Dermis blood vessel endothelial cell (primary cell): ENCODE measurements around the gene PTPRD. TPM values are rescaled to one million over a fixed set of nuclear protein-coding genes. Genes with fewer than 3 reads are reported as not detected.
A peak's percentile ranks its signal among the peaks of the same experiment; 100 is the strongest.
"Not testable (repeated sequence)": the region's sequence is repeated elsewhere in the genome, so short reads cannot be mapped to it uniquely, and the experiment has no call there.

Experiments used
- DNase-seq: peaks from one replicate; pipeline ENCODE4 v3.0.0; 2010
- total RNA-seq: library from RNA; depleted of rRNA; stranded (reverse); fragments of >200 nt; gene quantifications from 2 replicates; pipeline ENCODE4 v1.2.3, GENCODE V29; 2014

PTPRD gene
- total RNA-seq, 1 donor from 2014 or later: 3.2 TPM

DNA sequence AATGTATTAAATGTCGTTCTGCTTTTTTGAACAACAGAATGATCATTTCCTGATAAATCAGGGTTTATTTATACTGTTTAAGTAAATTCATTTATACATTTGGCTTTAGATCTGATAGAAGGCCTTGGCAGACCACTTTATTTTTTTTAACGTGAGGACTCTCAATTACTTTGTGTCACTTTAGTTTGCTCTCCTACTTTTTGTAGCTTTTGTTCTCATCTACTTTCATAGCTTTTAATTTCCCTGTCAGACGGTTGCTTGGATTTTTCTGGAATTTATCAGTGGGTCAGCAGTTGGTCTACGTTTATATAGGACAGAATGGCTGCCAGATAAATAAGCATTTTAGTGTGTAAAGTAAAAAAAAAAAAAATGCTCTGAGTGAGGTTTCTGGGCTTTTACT is 1910.9 kb downstream of the PTPRD start:
- no peak for DNase-seq

DNA sequence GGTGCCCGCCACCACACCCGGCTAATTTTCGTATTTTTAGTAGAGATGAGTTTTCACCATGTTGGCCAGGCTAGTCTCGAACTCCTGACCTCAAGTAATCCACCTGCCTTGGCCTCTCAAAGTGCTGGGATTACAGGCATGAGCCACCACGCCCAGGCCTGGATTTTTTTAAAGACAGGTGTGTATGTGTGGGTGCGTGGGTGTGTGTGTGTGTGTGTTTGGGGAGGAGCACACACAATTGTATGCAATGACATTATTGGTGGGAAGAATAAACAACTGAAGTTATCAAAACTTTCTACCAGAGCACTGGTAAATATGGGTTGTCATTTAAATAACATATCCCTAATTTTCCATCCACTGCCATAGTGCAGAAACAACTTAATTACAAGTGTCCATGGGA is 1915.2 kb downstream of the PTPRD start:
- not testable (repeated sequence) for DNase-seq

- no peak for DNase-seq
Observed at GRCh38 chr9:8696516-8696915, 1916.3 kb downstream of the PTPRD start.

DNA sequence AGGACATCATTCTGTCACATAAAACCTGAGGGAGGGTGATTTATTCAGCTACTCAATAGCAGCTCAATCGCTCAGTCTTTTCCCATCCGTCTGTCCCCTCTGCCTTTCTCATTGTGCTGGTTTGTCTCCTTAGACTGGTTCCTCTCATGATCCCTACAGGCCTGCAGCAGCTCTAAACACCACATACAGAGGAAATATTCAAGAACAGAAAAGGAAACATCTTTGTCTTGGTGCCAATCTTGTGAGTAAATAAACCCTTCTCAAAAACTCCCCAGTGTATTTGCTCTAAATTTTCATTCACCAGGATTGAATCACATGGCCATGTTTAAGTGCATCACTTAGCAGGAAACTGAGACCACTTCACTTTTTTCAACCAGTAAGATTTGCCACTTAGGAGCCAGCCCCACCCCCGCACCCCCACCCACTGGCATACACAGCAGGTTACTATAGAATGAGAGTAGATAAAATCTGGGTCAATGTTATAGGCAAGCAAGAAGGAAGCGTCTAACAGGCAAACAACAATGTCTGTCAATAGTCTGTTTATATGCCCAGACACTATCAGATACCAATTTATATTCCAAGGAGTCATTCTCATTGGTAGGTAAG is 1917.7 kb downstream of the PTPRD start:
- no peak for DNase-seq

- no peak for DNase-seq
Observed at GRCh38 chr9:8693464-8693863, 1919.3 kb downstream of the PTPRD start.

DNA sequence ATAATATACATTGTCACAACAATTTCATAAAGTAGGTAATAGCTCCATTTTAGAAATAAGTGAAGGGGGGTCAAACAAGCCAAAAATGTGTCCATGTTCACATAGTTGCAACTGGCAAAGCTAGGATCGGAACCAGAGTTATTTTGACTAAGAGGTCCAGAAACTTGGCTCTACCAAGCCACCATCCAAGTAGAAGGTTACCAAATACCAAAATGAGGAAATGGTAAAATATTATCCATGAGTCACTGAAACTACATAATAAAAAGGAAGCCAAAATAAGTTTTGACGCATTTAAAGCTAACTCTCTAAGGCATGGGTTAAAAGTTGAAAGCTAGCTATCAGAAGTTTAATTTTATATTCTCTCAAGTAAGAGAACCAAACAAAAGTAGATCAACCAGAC is 1926.3 kb downstream of the PTPRD start:
- no peak for DNase-seq

DNA sequence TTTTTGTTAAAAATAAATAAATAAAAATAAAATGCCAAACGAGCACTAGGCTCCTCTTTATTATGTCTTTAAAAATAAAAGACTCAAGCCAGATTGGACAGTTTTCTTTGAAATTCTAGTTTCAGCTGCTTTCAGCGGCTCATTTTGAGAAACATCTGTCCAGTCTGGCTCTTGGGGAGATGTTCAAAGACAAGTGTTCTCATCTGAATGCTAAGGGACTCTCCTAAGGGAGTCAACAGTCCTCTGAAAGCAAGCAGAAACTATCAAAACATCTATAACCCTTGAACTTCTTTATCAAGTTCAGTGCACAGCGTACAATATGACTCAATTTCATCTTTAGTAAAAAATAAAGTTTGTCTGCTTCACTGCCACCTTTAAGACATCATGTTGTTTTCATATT is 1927.0 kb downstream of the PTPRD start:
- no peak for DNase-seq

DNA sequence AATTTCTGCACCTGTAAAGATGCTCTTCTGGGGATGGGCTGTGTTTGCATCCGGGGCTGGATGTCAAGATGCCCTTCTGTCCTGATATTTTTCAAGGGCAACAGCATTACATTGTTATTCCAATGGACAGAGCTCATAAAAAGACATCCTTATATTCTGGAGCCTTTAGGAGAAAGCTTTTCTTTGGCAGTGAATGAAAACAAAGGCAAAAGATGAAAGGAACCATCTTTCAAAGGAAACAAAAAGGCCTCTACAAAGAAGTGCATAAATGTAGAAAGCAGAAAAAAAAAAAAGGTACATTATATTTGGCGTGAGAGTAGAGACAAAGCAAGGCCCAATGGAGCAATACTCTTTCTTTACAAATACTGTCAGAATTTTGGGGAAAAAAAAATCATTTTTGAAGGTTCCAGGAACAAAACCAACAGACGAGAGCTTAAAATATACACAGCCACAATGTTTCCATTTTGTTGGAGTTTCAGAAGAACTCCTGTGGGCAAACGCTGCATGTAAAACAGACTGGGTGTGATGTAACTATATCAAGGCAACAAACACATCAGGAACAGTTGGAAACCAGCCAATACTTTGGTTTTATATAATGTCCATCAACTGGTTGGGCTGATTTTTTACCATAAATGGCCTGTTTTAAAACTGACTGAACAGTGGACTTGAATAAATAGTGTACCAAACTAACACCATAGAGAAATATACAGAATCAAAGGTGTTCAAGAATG is 1927.7 kb downstream of the PTPRD start:
- peak; percentile 22 for DNase-seq

DNA sequence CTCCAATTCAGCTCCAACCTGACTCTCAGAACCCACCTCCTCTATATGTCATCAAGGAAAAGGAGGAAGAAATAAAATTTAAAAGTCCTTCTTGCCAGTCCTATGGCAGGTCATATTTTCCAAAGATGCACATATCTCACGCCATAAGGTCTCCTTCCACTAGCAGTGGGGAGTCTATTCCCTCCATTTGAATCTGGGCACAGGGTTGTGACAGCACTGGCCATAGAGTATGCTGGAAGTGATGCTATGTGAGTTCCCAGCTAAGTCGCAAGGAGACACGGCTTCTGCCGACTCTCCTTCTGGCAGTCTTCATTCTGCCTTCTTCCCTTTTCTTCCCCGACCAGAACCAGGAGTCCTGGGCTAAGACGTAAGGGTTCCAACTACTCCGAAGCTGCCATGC is 1929.3 kb downstream of the PTPRD start:
- DNase-seq: no peak

GRCh38 chr9:8680658-8681057 is 1932.1 kb downstream of the PTPRD start:
- no peak for DNase-seq

GRCh38 chr9:8680157-8680556 is 1932.6 kb downstream of the PTPRD start:
- no peak for DNase-seq

DNA sequence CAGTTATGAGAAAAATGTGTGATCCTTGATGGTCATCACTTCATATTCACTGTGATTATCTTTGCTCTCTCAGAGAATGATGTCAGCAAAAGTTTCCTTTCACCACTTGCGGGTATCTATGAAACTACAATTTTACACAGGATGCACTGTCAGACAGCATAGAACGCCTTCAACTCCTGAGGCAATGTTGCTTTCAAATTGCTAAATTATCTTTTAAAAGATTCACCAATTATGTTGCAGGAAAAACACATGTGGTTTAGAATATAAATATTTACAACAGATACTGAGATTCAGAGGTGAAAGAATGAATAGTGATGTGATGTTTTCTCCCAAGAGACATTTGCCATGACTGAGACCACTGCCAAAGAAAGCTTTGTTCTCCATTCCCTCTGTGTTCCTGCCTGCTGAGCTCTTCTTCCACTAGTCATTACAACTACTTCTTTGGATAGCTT is 1933.4 kb downstream of the PTPRD start:
- DNase-seq: no peak

- DNase-seq: no peak
Observed at GRCh38 chr9:8677741-8678140, 1935.1 kb downstream of the PTPRD start.

GRCh38 chr9:8674536-8674935 is 1938.3 kb downstream of the PTPRD start:
- DNase-seq: no peak

GRCh38 chr9:8673830-8674229 is 1939.0 kb downstream of the PTPRD start:
- no peak for DNase-seq

- no peak for DNase-seq
Observed at GRCh38 chr9:8670751-8671150, 1942.1 kb downstream of the PTPRD start.

DNA sequence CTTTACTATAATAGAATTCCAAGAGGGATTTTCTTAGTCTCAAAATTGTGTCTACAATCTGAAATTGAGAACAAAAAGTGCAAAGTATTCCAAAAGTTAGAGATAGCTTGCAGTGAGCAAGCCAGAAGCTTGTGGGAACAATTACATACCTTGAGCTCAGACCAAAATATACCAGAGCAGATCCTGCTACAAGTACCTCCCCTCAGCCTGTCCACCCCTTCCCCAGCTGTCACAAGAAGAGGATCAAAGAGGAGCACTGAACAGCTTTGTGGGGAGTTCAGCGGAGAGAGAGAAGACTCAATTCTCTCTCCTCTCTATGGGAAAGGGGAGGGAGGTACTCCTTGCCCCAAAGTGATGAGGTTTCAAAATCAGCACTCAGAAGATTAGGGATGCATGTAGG is 1944.1 kb downstream of the PTPRD start:
- no peak for DNase-seq

DNA sequence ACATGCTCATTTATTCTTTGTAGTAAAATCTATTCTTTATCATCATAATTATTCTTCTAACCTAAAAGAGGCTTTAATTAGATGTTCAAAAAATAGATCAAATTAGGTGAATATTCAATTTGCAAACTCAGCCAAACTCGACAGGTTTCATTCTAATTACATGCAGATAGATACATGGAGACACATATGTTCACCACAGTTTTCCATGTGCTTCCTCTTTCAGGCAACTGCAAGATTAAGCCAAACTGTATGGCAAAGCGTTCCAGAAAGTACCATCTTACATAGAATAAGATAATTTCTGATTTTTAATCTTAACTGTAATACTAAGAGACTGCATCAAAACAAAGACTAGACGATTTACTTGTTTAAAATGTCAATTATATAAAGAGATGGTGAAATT is 1944.6 kb downstream of the PTPRD start:
- DNase-seq: no peak

DNA sequence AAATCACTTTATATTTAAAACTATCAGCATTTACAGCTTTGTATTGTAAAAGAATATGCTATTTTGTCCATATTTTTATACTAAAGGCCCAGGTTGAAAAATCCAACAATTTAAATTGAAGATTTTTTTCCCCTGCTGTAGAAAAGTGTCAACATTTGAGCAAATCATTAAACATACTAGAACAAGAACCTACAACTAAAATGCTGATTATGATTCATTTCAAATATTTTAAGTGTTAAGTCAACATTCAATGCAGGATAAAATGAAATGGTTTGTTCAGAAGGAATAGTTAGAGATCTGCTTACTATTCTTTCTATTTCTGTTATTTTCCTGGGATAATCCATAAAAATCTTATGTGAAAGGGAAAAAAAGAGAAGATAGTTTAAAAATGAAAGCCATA is 1946.7 kb downstream of the PTPRD start:
- DNase-seq: no peak

GRCh38 chr9:8660383-8660782 is 1952.4 kb downstream of the PTPRD start:
- DNase-seq: peak; percentile 53

- no peak for DNase-seq
Observed at GRCh38 chr9:8659108-8659507, 1953.7 kb downstream of the PTPRD start.

GRCh38 chr9:8655071-8655470 is 1957.7 kb downstream of the PTPRD start:
- no peak for DNase-seq

- no peak for DNase-seq
Observed at GRCh38 chr9:8653855-8654254, 1958.9 kb downstream of the PTPRD start.

GRCh38 chr9:8653111-8653510 is 1959.7 kb downstream of the PTPRD start:
- DNase-seq: no peak

GRCh38 chr9:8652255-8652654 is 1960.5 kb downstream of the PTPRD start:
- DNase-seq: no peak
